ENCODE results near the gene TINCR. TPM values are rescaled to one million over a fixed set of nuclear protein-coding genes. Genes with fewer than 3 reads are reported as not detected.

TINCR gene
- total and polyA plus RNA-seq, 2 of the 13 experiments (the other 11 are each of a cell fraction or from before 2014, with no cell fraction given) = 0.17 to 0.33 TPM

Small RNAs within 50 kb of the gene (small RNA-seq; reads per million reads assigned to genes)
- gene SNRPEP4 (ENCODE audit: insufficient read depth in 2 of 3, insufficient read length in 3 of 3, low read depth in 2 of 3, low replicate concordance in 1 of 3) = 0 reads per million in 3 experiments

Other genes with a start within 250 kb of the TINCR start
- gene PTPRS, start 227.1 kb downstream of the TINCR start, total RNA-seq (2016; rRNA removed; fragmentation: Illumina TruSeq; extraction: Trizol) = 21.3 and 32.7 TPM in 2 replicates
- 43.9 and 63.5 TPM in 2 replicates for gene PTPRS, start 227.1 kb downstream of the TINCR start, polyA plus RNA-seq (2011; rRNA removed)
- gene ZNRF4, start 112.5 kb downstream of the TINCR start, total RNA-seq (2016; rRNA removed; fragmentation: Illumina TruSeq; extraction: Trizol) = not detected in 2 replicates
- gene ZNRF4, start 112.5 kb downstream of the TINCR start, polyA plus RNA-seq (2011; rRNA removed) = not detected in 2 replicates
- gene SAFB2, start 54.8 kb upstream of the TINCR start, total RNA-seq (2016; rRNA removed; fragmentation: Illumina TruSeq; extraction: Trizol) = 22.9 and 31.5 TPM in 2 replicates
- 11.2 and 16.8 TPM in 2 replicates for gene SAFB2, start 54.8 kb upstream of the TINCR start, polyA plus RNA-seq (2011; rRNA removed)
- gene SAFB, start 55.1 kb upstream of the TINCR start, total RNA-seq (2016; rRNA removed; fragmentation: Illumina TruSeq; extraction: Trizol) = 28.4 and 43.4 TPM in 2 replicates
- 21.0 and 27.2 TPM in 2 replicates for gene SAFB, start 55.1 kb upstream of the TINCR start, polyA plus RNA-seq (2011; rRNA removed)
- gene MICOS13, start 112.6 kb upstream of the TINCR start, total RNA-seq (2016; rRNA removed; fragmentation: Illumina TruSeq; extraction: Trizol) = 35.4 and 37.9 TPM in 2 replicates
- 28.8 and 40.0 TPM in 2 replicates for gene MICOS13, start 112.6 kb upstream of the TINCR start, polyA plus RNA-seq (2011; rRNA removed)
- 2.8 TPM in 2 replicates for gene HSD11B1L, start 113.1 kb upstream of the TINCR start, total RNA-seq (2016; rRNA removed; fragmentation: Illumina TruSeq; extraction: Trizol)
- gene HSD11B1L, start 113.1 kb upstream of the TINCR start, polyA plus RNA-seq (2011; rRNA removed) = 3.9 and 4.6 TPM in 2 replicates
- 706 and 763 TPM in 2 replicates for gene RPL36, start 122.3 kb upstream of the TINCR start, total RNA-seq (2016; rRNA removed; fragmentation: Illumina TruSeq; extraction: Trizol)
- gene RPL36, start 122.3 kb upstream of the TINCR start, polyA plus RNA-seq (2011; rRNA removed) = 740 and 962 TPM in 2 replicates
- 50.4 and 76.8 TPM in 2 replicates for gene LONP1, start 152.2 kb upstream of the TINCR start, total RNA-seq (2016; rRNA removed; fragmentation: Illumina TruSeq; extraction: Trizol)
- 59.5 and 69.0 TPM in 2 replicates for gene LONP1, start 152.2 kb upstream of the TINCR start, polyA plus RNA-seq (2011; rRNA removed)
- gene CATSPERD, start 152.7 kb upstream of the TINCR start, total RNA-seq (2016; rRNA removed; fragmentation: Illumina TruSeq; extraction: Trizol) = not detected in 2 replicates
- gene CATSPERD, start 152.7 kb upstream of the TINCR start, polyA plus RNA-seq (2011; rRNA removed) = 0.04 TPM in 1 of 2 replicates, not detected in the other
- gene PRR22, start 216.8 kb upstream of the TINCR start, total RNA-seq (2016; rRNA removed; fragmentation: Illumina TruSeq; extraction: Trizol) = 0.77 and 2.3 TPM in 2 replicates
- 0.84 and 1.0 TPM in 2 replicates for gene PRR22, start 216.8 kb upstream of the TINCR start, polyA plus RNA-seq (2011; rRNA removed)
- 20.6 and 25.1 TPM in 2 replicates for gene DUS3L, start 223.2 kb upstream of the TINCR start, total RNA-seq (2016; rRNA removed; fragmentation: Illumina TruSeq; extraction: Trizol)
- 13.3 and 15.6 TPM in 2 replicates for gene DUS3L, start 223.2 kb upstream of the TINCR start, polyA plus RNA-seq (2011; rRNA removed)
- gene NRTN, start 237.1 kb upstream of the TINCR start, total RNA-seq (2016; rRNA removed; fragmentation: Illumina TruSeq; extraction: Trizol) = 3.2 and 4.1 TPM in 2 replicates
- 5.3 and 7.3 TPM in 2 replicates for gene NRTN, start 237.1 kb upstream of the TINCR start, polyA plus RNA-seq (2011; rRNA removed)

Data from HepG2 (cell line).